A549 (cell line): ENCODE results near the gene CAPSL.

Source experiments
- CBX8 ChIP-seq: fragments of 200-600 bp; sonication (generic); IDR thresholded peaks from 2 replicates; pipeline ENCODE4 v1.6.1; 2016
- CHD4 ChIP-seq: fragments of 200-600 bp; sonication (generic); IDR thresholded peaks from 2 replicates; pipeline ENCODE4 v1.6.1; 2016; ENCODE audit warnings: antibody characterized with exemption, mild to moderate bottlenecking, borderline replicate concordance
- HOXA7 ChIP-seq: fragments of 250-450 bp; sonication (Bioruptor Pico); IDR thresholded peaks from 2 replicates; pipeline ENCODE4 v1.5.0; 2020; ENCODE audit warnings: mild to moderate bottlenecking, moderate library complexity
- JUN ChIP-seq, 2 experiments: fragments of >200 bp; sonication (Bioruptor Twin); formaldehyde crosslinking; IDR thresholded peaks; 2 replicates in 1 of 2; 3 replicates in 1 of 2; pipeline ENCODE4 v1.6.1; 2016 to 2017
- JUNB ChIP-seq: fragments of >200 bp; sonication (Bioruptor Twin); formaldehyde crosslinking; IDR thresholded peaks from 2 replicates; pipeline ENCODE4 v1.6.1; 2016
- POLR2A ChIP-seq: IDR thresholded peaks from 2 replicates; pipeline ENCODE4 v1.6.1; 2012; ENCODE audit warnings: mild to moderate bottlenecking, low read length
- RAD21 ChIP-seq, 2 experiments: fragments of >200 bp in 1 of 2; sonication (Bioruptor Twin) in 1 of 2; formaldehyde crosslinking in 1 of 2; IDR thresholded peaks in 1 of 2; conservative IDR thresholded peaks in 1 of 2; 2 replicates in 1 of 2; 3 replicates in 1 of 2; pipeline ENCODE4 v1.6.1; 2012 to 2018; ENCODE audit warnings: inconsistent platforms in 1 of 2
- RCOR1 ChIP-seq: fragments of 150-350 bp; IDR thresholded peaks from 2 replicates; pipeline ENCODE4 v1.6.1; 2014; ENCODE audit warnings: antibody characterized with exemption, low read length, low read depth
- ZFP36 ChIP-seq: fragments of 450-650 bp; IDR thresholded peaks from 2 replicates; pipeline ENCODE4 v1.6.1; 2014; ENCODE audit warnings: borderline replicate concordance; ENCODE audit not compliant: partially characterized antibody
- ZSCAN20 ChIP-seq: fragments of 250-450 bp; sonication (Bioruptor Pico); IDR thresholded peaks from 2 replicates; pipeline ENCODE4 v1.8.0; 2022; ENCODE audit warnings: mild to moderate bottlenecking, moderate library complexity
- TF ChIP-seq, protein P1 (sequence below): fragments of >200 bp; sonication (Bioruptor Twin); formaldehyde crosslinking; IDR thresholded peaks from 3 replicates; pipeline ENCODE4 v1.5.1; 2016
- TF ChIP-seq, protein P2 (sequence below): fragments of 200-600 bp; sonication (generic); IDR thresholded peaks from 2 replicates; pipeline ENCODE4 v1.6.1; 2016; ENCODE audit warnings: antibody characterized with exemption, mild to moderate bottlenecking, moderate library complexity

- TF ChIP-seq, protein P1, sequence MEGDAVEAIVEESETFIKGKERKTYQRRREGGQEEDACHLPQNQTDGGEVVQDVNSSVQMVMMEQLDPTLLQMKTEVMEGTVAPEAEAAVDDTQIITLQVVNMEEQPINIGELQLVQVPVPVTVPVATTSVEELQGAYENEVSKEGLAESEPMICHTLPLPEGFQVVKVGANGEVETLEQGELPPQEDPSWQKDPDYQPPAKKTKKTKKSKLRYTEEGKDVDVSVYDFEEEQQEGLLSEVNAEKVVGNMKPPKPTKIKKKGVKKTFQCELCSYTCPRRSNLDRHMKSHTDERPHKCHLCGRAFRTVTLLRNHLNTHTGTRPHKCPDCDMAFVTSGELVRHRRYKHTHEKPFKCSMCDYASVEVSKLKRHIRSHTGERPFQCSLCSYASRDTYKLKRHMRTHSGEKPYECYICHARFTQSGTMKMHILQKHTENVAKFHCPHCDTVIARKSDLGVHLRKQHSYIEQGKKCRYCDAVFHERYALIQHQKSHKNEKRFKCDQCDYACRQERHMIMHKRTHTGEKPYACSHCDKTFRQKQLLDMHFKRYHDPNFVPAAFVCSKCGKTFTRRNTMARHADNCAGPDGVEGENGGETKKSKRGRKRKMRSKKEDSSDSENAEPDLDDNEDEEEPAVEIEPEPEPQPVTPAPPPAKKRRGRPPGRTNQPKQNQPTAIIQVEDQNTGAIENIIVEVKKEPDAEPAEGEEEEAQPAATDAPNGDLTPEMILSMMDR, result no peak
- TF ChIP-seq, protein P2, sequence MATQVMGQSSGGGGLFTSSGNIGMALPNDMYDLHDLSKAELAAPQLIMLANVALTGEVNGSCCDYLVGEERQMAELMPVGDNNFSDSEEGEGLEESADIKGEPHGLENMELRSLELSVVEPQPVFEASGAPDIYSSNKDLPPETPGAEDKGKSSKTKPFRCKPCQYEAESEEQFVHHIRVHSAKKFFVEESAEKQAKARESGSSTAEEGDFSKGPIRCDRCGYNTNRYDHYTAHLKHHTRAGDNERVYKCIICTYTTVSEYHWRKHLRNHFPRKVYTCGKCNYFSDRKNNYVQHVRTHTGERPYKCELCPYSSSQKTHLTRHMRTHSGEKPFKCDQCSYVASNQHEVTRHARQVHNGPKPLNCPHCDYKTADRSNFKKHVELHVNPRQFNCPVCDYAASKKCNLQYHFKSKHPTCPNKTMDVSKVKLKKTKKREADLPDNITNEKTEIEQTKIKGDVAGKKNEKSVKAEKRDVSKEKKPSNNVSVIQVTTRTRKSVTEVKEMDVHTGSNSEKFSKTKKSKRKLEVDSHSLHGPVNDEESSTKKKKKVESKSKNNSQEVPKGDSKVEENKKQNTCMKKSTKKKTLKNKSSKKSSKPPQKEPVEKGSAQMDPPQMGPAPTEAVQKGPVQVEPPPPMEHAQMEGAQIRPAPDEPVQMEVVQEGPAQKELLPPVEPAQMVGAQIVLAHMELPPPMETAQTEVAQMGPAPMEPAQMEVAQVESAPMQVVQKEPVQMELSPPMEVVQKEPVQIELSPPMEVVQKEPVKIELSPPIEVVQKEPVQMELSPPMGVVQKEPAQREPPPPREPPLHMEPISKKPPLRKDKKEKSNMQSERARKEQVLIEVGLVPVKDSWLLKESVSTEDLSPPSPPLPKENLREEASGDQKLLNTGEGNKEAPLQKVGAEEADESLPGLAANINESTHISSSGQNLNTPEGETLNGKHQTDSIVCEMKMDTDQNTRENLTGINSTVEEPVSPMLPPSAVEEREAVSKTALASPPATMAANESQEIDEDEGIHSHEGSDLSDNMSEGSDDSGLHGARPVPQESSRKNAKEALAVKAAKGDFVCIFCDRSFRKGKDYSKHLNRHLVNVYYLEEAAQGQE, result no peak
- TF ChIP-seq ZSCAN20 (CRISPR knock-in tag), result no peak
- no peak for TF ChIP-seq HOXA7 (CRISPR knock-in tag)
- no peak for TF ChIP-seq RCOR1
- TF ChIP-seq RAD21 (conservative IDR thresholded peaks at IDR 0.05 in 1 of 2, IDR thresholded peaks at IDR 0.05 in 1 of 2), result no peak
- TF ChIP-seq JUNB, result no peak
- TF ChIP-seq POLR2A, result no peak
- no peak for TF ChIP-seq CHD4
- no peak for TF ChIP-seq ZFP36
- TF ChIP-seq CBX8, result no peak
- no peak for TF ChIP-seq JUN (IDR thresholded peaks at IDR 0.05)
Measured at GRCh38 chr5:35971186-35971877, 32.9 kb upstream of the CAPSL start.
